ENCODE measurements around the gene RBMS1. TPM values are rescaled to one million over a fixed set of nuclear protein-coding genes. Genes with fewer than 3 reads are reported as not detected.

The RBMS1 gene
- polyA plus RNA-seq, 1 donor from 2014 or later, result 8.4 TPM

DNA sequence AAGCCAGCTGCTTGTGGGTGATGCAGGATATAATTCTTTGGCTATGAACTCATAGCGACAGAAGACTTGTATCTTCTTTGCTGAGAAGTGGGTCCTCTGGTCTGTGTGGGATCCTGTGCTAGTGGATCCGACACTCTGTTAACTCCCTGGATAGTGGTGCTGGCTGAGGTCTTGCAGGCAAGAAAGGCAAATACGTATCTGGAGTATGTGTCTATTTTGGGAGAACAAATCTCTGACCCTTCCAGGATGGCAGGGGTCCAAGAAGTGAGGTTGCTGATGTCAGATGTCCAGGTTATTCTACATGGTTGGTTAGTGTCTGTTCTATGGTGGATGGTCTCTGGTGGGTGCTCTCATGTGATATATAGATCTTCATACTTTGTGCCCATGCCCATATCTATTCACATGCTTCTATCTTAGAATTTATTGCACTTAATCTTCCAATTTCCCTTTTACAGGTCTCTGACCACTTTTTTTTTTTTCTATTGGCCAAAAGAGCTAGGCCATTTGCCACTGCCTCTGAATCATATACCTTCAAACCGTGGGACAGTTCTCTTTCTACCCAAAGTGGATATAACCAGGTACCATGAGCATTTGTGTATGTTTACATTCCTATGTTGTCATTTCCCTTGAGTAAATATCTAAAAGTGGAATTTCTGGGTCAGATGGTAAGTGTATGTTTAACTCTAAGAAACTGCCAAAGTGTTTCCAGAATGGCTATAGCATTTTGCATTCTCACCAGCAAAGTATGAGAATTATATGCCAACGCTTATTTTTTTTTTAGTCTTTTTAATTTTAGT, 45.1 kb upstream of the RBMS1 start:
- H3K36me3 ChIP-seq (ENCODE audit: insufficient read depth, low read length), result no peaks in the 10 kb centered on the region
- H2AFZ ChIP-seq (ENCODE audit: low read depth, low read length), result no peak overlapping the region

GRCh38 chr2:160538115-160538514, 44.5 kb upstream of the RBMS1 start:
- Histone ChIP-seq H4K20me1 (ENCODE audit: insufficient read depth) (no peaks in the 10 kb centered on the region), H3K9me2 (ENCODE audit: insufficient read depth, low read length) (no peaks in the 10 kb centered on the region), H3K9me3 (ENCODE audit: low read length) (no peaks in the 10 kb centered on the region), H2AFZ (ENCODE audit: low read depth, low read length) (no peak overlapping the region), H3K4me3 (ENCODE audit: low read length) (no peak overlapping the region), H3K4me2 (ENCODE audit: low read length) (no peak overlapping the region), H3K27ac (ENCODE audit: low read length) (no peak overlapping the region), H3F3A (ENCODE audit: insufficient read depth, low read length, poor library complexity, severe bottlenecking) (no peaks in the 10 kb centered on the region), H3K36me3 (ENCODE audit: insufficient read depth, low read length) (no peaks in the 10 kb centered on the region), H3K79me2 (replicated peaks; ENCODE audit: insufficient read depth, low read length) (no peaks in the 10 kb centered on the region), H3K9ac (ENCODE audit: low read length) (no peak overlapping the region), H3K27me3 (ENCODE audit: insufficient read depth, low read depth, low read length) (no peaks in the 10 kb centered on the region)
- TF ChIP-seq EP300 (conservative IDR thresholded peaks at IDR 0.05; ENCODE audit: poor library complexity, severe bottlenecking), result no peak
- TF ChIP-seq, protein P1, sequence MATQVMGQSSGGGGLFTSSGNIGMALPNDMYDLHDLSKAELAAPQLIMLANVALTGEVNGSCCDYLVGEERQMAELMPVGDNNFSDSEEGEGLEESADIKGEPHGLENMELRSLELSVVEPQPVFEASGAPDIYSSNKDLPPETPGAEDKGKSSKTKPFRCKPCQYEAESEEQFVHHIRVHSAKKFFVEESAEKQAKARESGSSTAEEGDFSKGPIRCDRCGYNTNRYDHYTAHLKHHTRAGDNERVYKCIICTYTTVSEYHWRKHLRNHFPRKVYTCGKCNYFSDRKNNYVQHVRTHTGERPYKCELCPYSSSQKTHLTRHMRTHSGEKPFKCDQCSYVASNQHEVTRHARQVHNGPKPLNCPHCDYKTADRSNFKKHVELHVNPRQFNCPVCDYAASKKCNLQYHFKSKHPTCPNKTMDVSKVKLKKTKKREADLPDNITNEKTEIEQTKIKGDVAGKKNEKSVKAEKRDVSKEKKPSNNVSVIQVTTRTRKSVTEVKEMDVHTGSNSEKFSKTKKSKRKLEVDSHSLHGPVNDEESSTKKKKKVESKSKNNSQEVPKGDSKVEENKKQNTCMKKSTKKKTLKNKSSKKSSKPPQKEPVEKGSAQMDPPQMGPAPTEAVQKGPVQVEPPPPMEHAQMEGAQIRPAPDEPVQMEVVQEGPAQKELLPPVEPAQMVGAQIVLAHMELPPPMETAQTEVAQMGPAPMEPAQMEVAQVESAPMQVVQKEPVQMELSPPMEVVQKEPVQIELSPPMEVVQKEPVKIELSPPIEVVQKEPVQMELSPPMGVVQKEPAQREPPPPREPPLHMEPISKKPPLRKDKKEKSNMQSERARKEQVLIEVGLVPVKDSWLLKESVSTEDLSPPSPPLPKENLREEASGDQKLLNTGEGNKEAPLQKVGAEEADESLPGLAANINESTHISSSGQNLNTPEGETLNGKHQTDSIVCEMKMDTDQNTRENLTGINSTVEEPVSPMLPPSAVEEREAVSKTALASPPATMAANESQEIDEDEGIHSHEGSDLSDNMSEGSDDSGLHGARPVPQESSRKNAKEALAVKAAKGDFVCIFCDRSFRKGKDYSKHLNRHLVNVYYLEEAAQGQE (IDR thresholded peaks at IDR 0.05; ENCODE audit: borderline replicate concordance), result no peak
- TF ChIP-seq RAD21 (conservative IDR thresholded peaks at IDR 0.05), result no peak
- no peak for TF ChIP-seq MXI1 (conservative IDR thresholded peaks at IDR 0.05; ENCODE audit: poor library complexity, severe bottlenecking)
- no peak for TF ChIP-seq POLR2AphosphoS5 (IDR thresholded peaks at IDR 0.05)
- no peak for TF ChIP-seq EZH2 (IDR thresholded peaks at IDR 0.05; ENCODE audit: borderline replicate concordance, insufficient read depth, low read length, poor library complexity, severe bottlenecking)
- no peak for TF ChIP-seq TAF1 (IDR thresholded peaks at IDR 0.05; ENCODE audit: low read depth)
- TF ChIP-seq, protein P2, sequence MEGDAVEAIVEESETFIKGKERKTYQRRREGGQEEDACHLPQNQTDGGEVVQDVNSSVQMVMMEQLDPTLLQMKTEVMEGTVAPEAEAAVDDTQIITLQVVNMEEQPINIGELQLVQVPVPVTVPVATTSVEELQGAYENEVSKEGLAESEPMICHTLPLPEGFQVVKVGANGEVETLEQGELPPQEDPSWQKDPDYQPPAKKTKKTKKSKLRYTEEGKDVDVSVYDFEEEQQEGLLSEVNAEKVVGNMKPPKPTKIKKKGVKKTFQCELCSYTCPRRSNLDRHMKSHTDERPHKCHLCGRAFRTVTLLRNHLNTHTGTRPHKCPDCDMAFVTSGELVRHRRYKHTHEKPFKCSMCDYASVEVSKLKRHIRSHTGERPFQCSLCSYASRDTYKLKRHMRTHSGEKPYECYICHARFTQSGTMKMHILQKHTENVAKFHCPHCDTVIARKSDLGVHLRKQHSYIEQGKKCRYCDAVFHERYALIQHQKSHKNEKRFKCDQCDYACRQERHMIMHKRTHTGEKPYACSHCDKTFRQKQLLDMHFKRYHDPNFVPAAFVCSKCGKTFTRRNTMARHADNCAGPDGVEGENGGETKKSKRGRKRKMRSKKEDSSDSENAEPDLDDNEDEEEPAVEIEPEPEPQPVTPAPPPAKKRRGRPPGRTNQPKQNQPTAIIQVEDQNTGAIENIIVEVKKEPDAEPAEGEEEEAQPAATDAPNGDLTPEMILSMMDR (IDR thresholded peaks at IDR 0.05; ENCODE audit: poor library complexity, severe bottlenecking), result no peak
- TF ChIP-seq SMC3 (conservative IDR thresholded peaks at IDR 0.05; ENCODE audit: poor library complexity), result no peak

More for the DNA sequence above, 45.1 kb upstream of the RBMS1 start:
- Histone ChIP-seq H3K9ac (ENCODE audit: low read length) (no peak overlapping the region), H3K9me2 (ENCODE audit: insufficient read depth, low read length) (no peaks in the 10 kb centered on the region), H3K4me2 (ENCODE audit: low read length) (no peak overlapping the region), H3K9me3 (ENCODE audit: low read length) (no peaks in the 10 kb centered on the region), H3K27ac (ENCODE audit: low read length) (no peak overlapping the region), H3K27me3 (ENCODE audit: insufficient read depth, low read depth, low read length) (no peaks in the 10 kb centered on the region), H3K79me2 (replicated peaks; ENCODE audit: insufficient read depth, low read length) (no peaks in the 10 kb centered on the region), H3K4me3 (ENCODE audit: low read length) (no peak overlapping the region), H4K20me1 (ENCODE audit: insufficient read depth) (no peaks in the 10 kb centered on the region), H3F3A (ENCODE audit: insufficient read depth, low read length, poor library complexity, severe bottlenecking) (no peaks in the 10 kb centered on the region)
- TF ChIP-seq TAF1 (IDR thresholded peaks at IDR 0.05; ENCODE audit: low read depth) (no peak), POLR2AphosphoS5 (IDR thresholded peaks at IDR 0.05) (no peak), RAD21 (conservative IDR thresholded peaks at IDR 0.05) (no peak), EP300 (conservative IDR thresholded peaks at IDR 0.05; ENCODE audit: poor library complexity, severe bottlenecking) (no peak), EZH2 (IDR thresholded peaks at IDR 0.05; ENCODE audit: borderline replicate concordance, insufficient read depth, low read length, poor library complexity, severe bottlenecking) (no peak), MXI1 (conservative IDR thresholded peaks at IDR 0.05; ENCODE audit: poor library complexity, severe bottlenecking) (no peak), SMC3 (conservative IDR thresholded peaks at IDR 0.05; ENCODE audit: poor library complexity) (no peak)
- TF ChIP-seq, protein P2 (IDR thresholded peaks at IDR 0.05; ENCODE audit: poor library complexity, severe bottlenecking), result no peak
- TF ChIP-seq, protein P1 (IDR thresholded peaks at IDR 0.05; ENCODE audit: borderline replicate concordance), result no peak

All from neural cell (in vitro differentiated cells).